Tibial nerve (tissue), 4 donors: ENCODE data around the gene ASB5. TPM values are rescaled to one million over a fixed set of nuclear protein-coding genes. Genes with fewer than 3 reads are reported as not detected.

ENCODE experiments used
- DNase-seq, 2 donors: peaks; one replicate each; pipeline ENCODE4 v3.0.0-alpha.2; 2019; ENCODE audit warnings: low spot score in 2 of 2
- H3K27ac ChIP-seq, 4 donors: fragments of 200-600 bp; sonication (generic) in 3 of 4; one replicate each; pipeline ENCODE4 v1.5.1; 2017 to 2019; ENCODE audit warnings: mild to moderate bottlenecking in 1 of 4
- H3K27me3 ChIP-seq, 2 donors: fragments of 200-600 bp; sonication (generic) in 1 of 2; one replicate each; pipeline versions ENCODE4 v1.5.1 to v1.6.0; 2017 to 2019
- H3K36me3 ChIP-seq, 3 donors: fragments of 200-600 bp; sonication (generic); one replicate each; pipeline ENCODE4 v1.5.1; 2018 to 2019
- H3K4me1 ChIP-seq, 4 donors: fragments of 200-600 bp; sonication (generic) in 3 of 4; one replicate each; pipeline ENCODE4 v1.5.1; 2017 to 2019
- H3K4me3 ChIP-seq, 4 donors: fragments of 200-600 bp; sonication (generic) in 3 of 4; one replicate each; pipeline ENCODE4 v1.5.1; 2017 to 2019; ENCODE audit warnings: mild to moderate bottlenecking in 1 of 4, moderate library complexity in 1 of 4
- H3K9me3 ChIP-seq, 4 donors: fragments of 200-600 bp; sonication (generic) in 3 of 4; one replicate each; pipeline ENCODE4 v1.5.1; 2017 to 2019
- EP300 ChIP-seq, 2 donors: sonication (generic); formaldehyde crosslinking; IDR thresholded peaks; one replicate each; pipeline ENCODE4 v1.6.1; 2017; ENCODE audit warnings: antibody characterized with exemption in 2 of 2, mild to moderate bottlenecking in 1 of 2
- POLR2A ChIP-seq, 2 donors: fragments of 450-650 bp; IDR thresholded peaks; one replicate each; pipeline ENCODE4 v1.6.1; 2017; ENCODE audit warnings: antibody characterized with exemption in 2 of 2, mild to moderate bottlenecking in 2 of 2, moderate library complexity in 2 of 2
- WGBS, 2 donors: methylation state at CpG; one replicate each; pipeline ENCODE4 v1.1.5; 2018; 5-methylcytosine and 5-hydroxymethylcytosine counted together
- total RNA-seq, 4 donors: library from RNA; depleted of rRNA; stranded (reverse); fragments of >200 nt; gene quantifications; one replicate each; pipeline ENCODE4 v1.1.0, GENCODE V29; 2016
- TF ChIP-seq, protein P1 (sequence below), 5 experiments: fragments of 200-600 bp in 3 of 5; fragments of 450-650 bp in 2 of 5; sonication (generic) in 3 of 5; IDR thresholded peaks; one replicate each; pipeline ENCODE4 v1.5.1; 2016 to 2019; ENCODE audit warnings: antibody characterized with exemption in 5 of 5, mild to moderate bottlenecking in 3 of 5, moderate library complexity in 2 of 5

The ASB5 gene
- total RNA-seq, 4 donors from 2014 or later: not detected

DNA sequence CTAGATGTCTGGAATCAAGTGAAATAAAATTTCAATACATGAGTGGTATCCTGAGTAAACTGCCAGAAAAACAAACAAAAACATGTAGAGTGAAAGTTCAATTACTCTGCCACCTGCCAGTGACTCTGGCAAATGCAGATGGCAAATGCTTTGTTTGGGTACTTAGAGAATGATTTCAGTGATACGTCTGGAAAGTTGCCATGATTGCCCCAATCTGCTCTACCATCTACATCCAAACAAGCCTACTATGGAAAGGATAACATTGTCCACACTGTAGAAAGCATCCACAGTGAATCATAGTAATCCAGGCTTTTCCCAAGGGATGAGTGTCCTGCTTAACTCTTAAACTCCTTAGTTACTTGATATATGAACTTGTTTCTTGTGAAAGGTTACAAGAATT, 77.0 kb downstream of the ASB5 start:
- H3K9me3 ChIP-seq: no peaks in the 10 kb centered on the region
- no peaks in the 10 kb centered on the region for H3K36me3 ChIP-seq
- H3K4me1 ChIP-seq: peaks cover 0 to 11% (median 0%) of the 10 kb centered on the region in 4 donors
- H3K27ac ChIP-seq: no peak overlapping the region
- 27 to 32% methylated on average over 1 of the region's 1 CpG for WGBS, 2 donors
- TF ChIP-seq EP300 (IDR thresholded peaks at IDR 0.05) (no peak), POLR2A (IDR thresholded peaks at IDR 0.05) (no peak)
- TF ChIP-seq, protein P1, sequence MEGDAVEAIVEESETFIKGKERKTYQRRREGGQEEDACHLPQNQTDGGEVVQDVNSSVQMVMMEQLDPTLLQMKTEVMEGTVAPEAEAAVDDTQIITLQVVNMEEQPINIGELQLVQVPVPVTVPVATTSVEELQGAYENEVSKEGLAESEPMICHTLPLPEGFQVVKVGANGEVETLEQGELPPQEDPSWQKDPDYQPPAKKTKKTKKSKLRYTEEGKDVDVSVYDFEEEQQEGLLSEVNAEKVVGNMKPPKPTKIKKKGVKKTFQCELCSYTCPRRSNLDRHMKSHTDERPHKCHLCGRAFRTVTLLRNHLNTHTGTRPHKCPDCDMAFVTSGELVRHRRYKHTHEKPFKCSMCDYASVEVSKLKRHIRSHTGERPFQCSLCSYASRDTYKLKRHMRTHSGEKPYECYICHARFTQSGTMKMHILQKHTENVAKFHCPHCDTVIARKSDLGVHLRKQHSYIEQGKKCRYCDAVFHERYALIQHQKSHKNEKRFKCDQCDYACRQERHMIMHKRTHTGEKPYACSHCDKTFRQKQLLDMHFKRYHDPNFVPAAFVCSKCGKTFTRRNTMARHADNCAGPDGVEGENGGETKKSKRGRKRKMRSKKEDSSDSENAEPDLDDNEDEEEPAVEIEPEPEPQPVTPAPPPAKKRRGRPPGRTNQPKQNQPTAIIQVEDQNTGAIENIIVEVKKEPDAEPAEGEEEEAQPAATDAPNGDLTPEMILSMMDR (IDR thresholded peaks at IDR 0.05): no peak
- no peaks in the 10 kb centered on the region for H3K27me3 ChIP-seq
- no peak for DNase-seq
- H3K4me3 ChIP-seq: no peak overlapping the region

DNA sequence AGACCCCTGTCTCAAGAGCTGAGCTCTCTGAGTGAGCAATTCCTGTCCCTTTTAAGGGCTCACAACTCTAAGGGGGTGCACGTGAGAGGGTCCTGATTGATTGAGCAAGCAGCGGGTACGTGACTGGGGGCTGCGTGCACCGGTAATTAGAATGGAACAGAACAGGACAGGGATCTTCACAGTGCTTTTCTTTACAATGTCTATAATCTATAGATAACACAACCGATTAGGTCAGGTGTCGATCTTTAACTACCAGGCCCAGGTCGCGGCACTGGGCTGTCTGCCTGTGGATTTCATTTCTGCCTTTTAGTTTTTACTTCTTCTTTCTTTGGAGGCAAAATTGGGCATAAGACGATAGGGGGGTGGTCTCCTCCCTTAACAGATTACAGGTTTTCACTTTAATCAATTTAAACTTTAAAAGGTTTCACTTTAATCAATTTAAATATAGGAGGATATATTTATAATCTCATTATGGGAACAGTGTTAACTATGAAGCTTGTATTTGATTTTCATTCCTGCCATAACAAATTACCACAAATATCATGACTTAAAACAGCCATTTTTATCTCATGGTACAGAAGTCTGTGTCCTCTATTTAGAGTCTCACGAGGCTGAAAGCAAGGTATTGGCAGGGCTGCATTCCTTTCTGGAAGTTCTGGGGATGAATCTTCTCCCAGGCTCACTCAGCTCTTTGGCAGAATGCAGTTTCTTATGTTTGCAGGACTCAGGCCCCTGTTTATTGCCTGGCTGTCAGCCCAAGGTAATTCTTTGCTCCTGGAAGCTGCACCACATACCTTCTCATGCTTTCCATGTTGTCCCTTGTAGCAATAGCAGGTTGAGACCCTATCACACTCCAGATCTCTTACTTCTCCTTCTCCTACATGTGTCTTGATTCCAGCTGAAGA, 78.9 kb downstream of the ASB5 start:
- no peak for DNase-seq
- no peak for TF ChIP-seq EP300 (IDR thresholded peaks at IDR 0.05)
- no peak for TF ChIP-seq POLR2A (IDR thresholded peaks at IDR 0.05)
- TF ChIP-seq, protein P1 (IDR thresholded peaks at IDR 0.05): no peak
- no peak overlapping the region for H3K27ac ChIP-seq

DNA sequence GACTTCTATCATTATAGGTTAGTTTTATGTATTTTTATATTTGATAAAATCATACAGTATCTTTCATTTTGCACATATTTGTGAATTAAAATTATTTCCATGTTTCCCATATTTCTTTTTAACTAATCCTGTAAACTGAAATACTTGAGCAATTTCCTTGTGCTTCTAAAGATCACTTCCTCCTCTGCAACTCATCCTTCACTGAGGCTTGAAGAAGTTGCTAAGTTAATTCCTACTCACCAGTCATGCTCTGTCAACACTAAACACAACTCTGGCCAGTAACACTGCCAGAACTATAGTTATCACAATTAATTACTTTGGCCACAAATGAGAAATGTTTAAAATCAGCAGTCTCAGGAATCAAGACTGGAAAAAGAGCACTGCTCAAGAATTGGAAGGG, 80.4 kb downstream of the ASB5 start:
- H3K4me1 ChIP-seq: no peaks in the 10 kb centered on the region
- no peaks in the 10 kb centered on the region for H3K27me3 ChIP-seq
- TF ChIP-seq EP300 (IDR thresholded peaks at IDR 0.05) (no peak), POLR2A (IDR thresholded peaks at IDR 0.05) (no peak)
- TF ChIP-seq, protein P1 (IDR thresholded peaks at IDR 0.05): no peak
- no peak overlapping the region for H3K27ac ChIP-seq
- H3K9me3 ChIP-seq: no peaks in the 10 kb centered on the region
- no peak overlapping the region for H3K4me3 ChIP-seq
- no peak for DNase-seq
- H3K36me3 ChIP-seq: no peaks in the 10 kb centered on the region

More for the DNA sequence above, 78.9 kb downstream of the ASB5 start:
- Histone ChIP-seq H3K4me3 (no peak overlapping the region), H3K27me3 (no peaks in the 10 kb centered on the region), H3K36me3 (no peaks in the 10 kb centered on the region), H3K4me1 (peaks cover 0 to 5% (median 0%) of the 10 kb centered on the region in 4 donors), H3K9me3 (no peaks in the 10 kb centered on the region)
- 70 to 74% methylated on average over 11 of the region's 11 CpGs for whole genome bisulfite sequencing, 2 donors

DNA sequence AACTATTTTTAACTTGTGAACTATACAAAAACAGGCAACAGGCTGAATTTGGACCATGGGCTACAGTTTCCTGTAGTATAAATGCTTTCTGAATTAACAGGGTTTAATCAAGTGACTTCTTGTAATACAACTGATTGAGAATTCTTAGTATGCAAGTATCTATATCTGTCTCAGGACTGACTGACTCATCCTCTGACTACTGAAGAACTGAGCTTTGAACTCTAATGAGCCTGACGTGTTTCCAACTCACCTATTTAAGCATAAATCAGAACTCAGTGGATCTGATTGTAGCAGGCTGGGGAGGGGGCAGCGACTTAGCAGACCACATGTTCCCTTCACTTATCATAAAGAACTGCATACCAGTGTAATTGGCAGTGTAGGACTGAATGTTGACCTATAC, 81.4 kb downstream of the ASB5 start:
- WGBS, 2 donors: 74 to 75% methylated on average over 2 of the region's 2 CpGs
- Histone ChIP-seq H3K36me3 (no peaks in the 10 kb centered on the region), H3K27me3 (no peaks in the 10 kb centered on the region), H3K27ac (no peak overlapping the region), H3K4me3 (no peak overlapping the region), H3K9me3 (no peaks in the 10 kb centered on the region), H3K4me1 (no peaks in the 10 kb centered on the region)
- no peak for DNase-seq
- TF ChIP-seq EP300 (IDR thresholded peaks at IDR 0.05): no peak
- TF ChIP-seq POLR2A (IDR thresholded peaks at IDR 0.05): no peak
- TF ChIP-seq, protein P1 (IDR thresholded peaks at IDR 0.05): no peak

DNA sequence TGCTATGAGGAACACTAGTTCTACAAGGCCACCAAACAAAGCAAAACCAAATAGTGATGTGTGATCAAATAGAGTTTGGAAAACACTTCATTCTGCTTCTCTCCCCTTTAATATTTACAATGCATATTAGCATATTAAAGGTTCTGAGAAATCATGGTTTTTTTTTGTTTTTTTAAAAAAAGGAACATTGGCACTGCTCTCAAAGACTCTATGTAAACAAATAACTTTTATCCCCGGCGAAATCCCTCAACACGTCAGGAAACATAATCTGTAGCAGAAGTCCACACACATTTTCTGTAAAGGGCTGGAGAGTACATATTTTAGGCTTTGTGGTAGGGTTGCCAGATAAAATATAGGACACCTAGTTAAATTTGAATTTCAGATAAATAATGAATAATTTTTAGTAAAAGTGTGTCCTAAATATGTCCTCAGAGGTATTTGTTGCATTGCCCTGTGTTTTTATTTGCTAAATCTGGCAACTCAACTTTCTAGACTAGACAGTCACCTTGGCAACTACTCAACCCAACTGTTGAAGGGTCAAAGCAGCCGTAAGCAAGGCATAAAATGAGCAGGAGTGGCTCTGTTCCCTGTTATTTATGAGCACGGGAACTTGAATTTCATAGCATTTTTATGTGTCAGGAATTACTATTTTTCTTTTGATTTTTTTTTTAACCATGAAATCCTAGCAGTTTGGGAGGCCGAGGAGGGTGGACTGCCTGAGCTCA, 82.2 kb downstream of the ASB5 start:
- Histone ChIP-seq H3K27ac (no peak overlapping the region), H3K9me3 (no peaks in the 10 kb centered on the region), H3K4me3 (no peak overlapping the region), H3K4me1 (no peaks in the 10 kb centered on the region), H3K27me3 (no peaks in the 10 kb centered on the region), H3K36me3 (no peaks in the 10 kb centered on the region)
- WGBS, 2 donors: 56 to 59% methylated on average over 6 of the region's 6 CpGs
- no peak for DNase-seq
- TF ChIP-seq EP300 (IDR thresholded peaks at IDR 0.05) (no peak), POLR2A (IDR thresholded peaks at IDR 0.05) (no peak)
- TF ChIP-seq, protein P1 (IDR thresholded peaks at IDR 0.05): no peak
